KOPT-K1 (cell line): Measurements from ENCODE around the gene TAPBP.

Experiments
- H3K27ac ChIP-seq: fragments of 200-600 bp; sonication (generic); 2 replicates; pipeline ENCODE4 v1.5.1; 2016; ENCODE audit warnings: antibody characterized with exemption, mild to moderate bottlenecking, low read depth, low read length; ENCODE audit not compliant: poor library complexity, severe bottlenecking
- H3K36me3 ChIP-seq: fragments of 200-600 bp; sonication (generic); 2 replicates; pipeline ENCODE4 v1.5.1; 2017; ENCODE audit warnings: antibody characterized with exemption, mild to moderate bottlenecking, low read length, moderate library complexity; ENCODE audit not compliant: insufficient read depth
- H3K9me3 ChIP-seq: fragments of 200-600 bp; sonication (generic); 2 replicates; pipeline ENCODE4 v1.5.1; 2017; ENCODE audit warnings: antibody characterized with exemption, low read length, mild to moderate bottlenecking; ENCODE audit not compliant: insufficient read depth, poor library complexity, severe bottlenecking

Gene TAPBP

GRCh38 chr6:33314943-33315792 is 1.3 kb upstream of the TAPBP start:
- Histone ChIP-seq H3K27ac (peak overlapping the region; percentile 99), H3K9me3 (no peaks in the 10 kb centered on the region), H3K36me3 (peaks cover 38% of the 10 kb centered on the region)

- no peaks in the 10 kb centered on the region for H3K9me3 ChIP-seq
- H3K27ac ChIP-seq = peak overlapping the region; percentile 99
- H3K36me3 ChIP-seq = peaks cover 38% of the 10 kb centered on the region
Observed at GRCh38 chr6:33314515-33314942, 651 bp upstream of the TAPBP start.

- Histone ChIP-seq H3K27ac (peak overlapping the region; percentile 99), H3K9me3 (no peaks in the 10 kb centered on the region), H3K36me3 (peaks cover 39% of the 10 kb centered on the region)
Observed at GRCh38 chr6:33313105-33313708, 671 bp downstream of the TAPBP start.

GRCh38 chr6:33312361-33313104 is 1.3 kb downstream of the TAPBP start:
- H3K27ac ChIP-seq = peak overlapping the region; percentile 99
- peaks cover 45% of the 10 kb centered on the region for H3K36me3 ChIP-seq
- H3K9me3 ChIP-seq = no peaks in the 10 kb centered on the region

GRCh38 chr6:33306356-33306755 is 7.5 kb downstream of the TAPBP start:
- H3K27ac ChIP-seq = no peak overlapping the region
- H3K9me3 ChIP-seq = no peaks in the 10 kb centered on the region
- H3K36me3 ChIP-seq = peaks cover 94% of the 10 kb centered on the region

- Histone ChIP-seq H3K36me3 (peaks cover 89% of the 10 kb centered on the region), H3K9me3 (no peaks in the 10 kb centered on the region), H3K27ac (no peak overlapping the region)
Observed at GRCh38 chr6:33305052-33305451, 8.8 kb downstream of the TAPBP start.

GRCh38 chr6:33304216-33304615 is 9.7 kb downstream of the TAPBP start:
- Histone ChIP-seq H3K9me3 (no peaks in the 10 kb centered on the region), H3K36me3 (peaks cover 82% of the 10 kb centered on the region), H3K27ac (no peak overlapping the region)

GRCh38 chr6:33301877-33302276 is 12.0 kb downstream of the TAPBP start:
- no peaks in the 10 kb centered on the region for H3K9me3 ChIP-seq
- H3K27ac ChIP-seq = no peak overlapping the region
- H3K36me3 ChIP-seq = peaks cover 62% of the 10 kb centered on the region

- Histone ChIP-seq H3K36me3 (peaks cover 59% of the 10 kb centered on the region), H3K9me3 (no peaks in the 10 kb centered on the region)
Observed at GRCh38 chr6:33299237-33299944, 14.5 kb downstream of the TAPBP start.

GRCh38 chr6:33298773-33299236 is 15.1 kb downstream of the TAPBP start, which contains the start of gene RGL2:
Gene RGL2, minus strand, starts transcription at chr6:33298942. Its CDS starts 332 bp downstream, at chr6:33298610.
- Histone ChIP-seq H3K36me3 (peaks cover 59% of the 10 kb centered on the region), H3K9me3 (no peaks in the 10 kb centered on the region), H3K27ac (peak within 1 kb of the TSS; percentile 96)

More at GRCh38 chr6:33299237-33299944, 14.5 kb downstream of the TAPBP start:
- H3K27ac ChIP-seq = peak overlapping the region; percentile 96

GRCh38 chr6:33297956-33298772 is 15.7 kb downstream of the TAPBP start:
- peak overlapping the region; percentile 96 for H3K27ac ChIP-seq

GRCh38 chr6:33297406-33297955 is 16.4 kb downstream of the TAPBP start:
- H3K36me3 ChIP-seq = peaks cover 59% of the 10 kb centered on the region
- H3K9me3 ChIP-seq = no peaks in the 10 kb centered on the region
- peak overlapping the region; percentile 32 for H3K27ac ChIP-seq

More at GRCh38 chr6:33297956-33298772, 15.7 kb downstream of the TAPBP start:
- H3K9me3 ChIP-seq = no peaks in the 10 kb centered on the region
- peaks cover 59% of the 10 kb centered on the region for H3K36me3 ChIP-seq

GRCh38 chr6:33296797-33297405 is 17.0 kb downstream of the TAPBP start:
- peaks cover 59% of the 10 kb centered on the region for H3K36me3 ChIP-seq
- H3K9me3 ChIP-seq = no peaks in the 10 kb centered on the region
- H3K27ac ChIP-seq = no peak overlapping the region
